Breast epithelium (tissue), 3 donors: ENCODE data around the gene YPEL2.

Source experiments
- POLR2A ChIP-seq: fragments of 450-650 bp; IDR thresholded peaks from one replicate; pipeline ENCODE4 v1.6.1; 2016; ENCODE audit warnings: antibody characterized with exemption, mild to moderate bottlenecking, moderate library complexity
- POLR2AphosphoS5 ChIP-seq, 3 donors: sonication (generic); formaldehyde crosslinking; IDR thresholded peaks; one replicate each; pipeline ENCODE4 v1.6.1; 2017; ENCODE audit warnings: antibody characterized with exemption in 3 of 3
- TF ChIP-seq, protein P1 (sequence below), 3 donors: fragments of 450-650 bp; IDR thresholded peaks; one replicate each; pipeline ENCODE4 v1.5.1; 2016 to 2017; ENCODE audit warnings: antibody characterized with exemption in 3 of 3, mild to moderate bottlenecking in 3 of 3, moderate library complexity in 3 of 3

DNA sequence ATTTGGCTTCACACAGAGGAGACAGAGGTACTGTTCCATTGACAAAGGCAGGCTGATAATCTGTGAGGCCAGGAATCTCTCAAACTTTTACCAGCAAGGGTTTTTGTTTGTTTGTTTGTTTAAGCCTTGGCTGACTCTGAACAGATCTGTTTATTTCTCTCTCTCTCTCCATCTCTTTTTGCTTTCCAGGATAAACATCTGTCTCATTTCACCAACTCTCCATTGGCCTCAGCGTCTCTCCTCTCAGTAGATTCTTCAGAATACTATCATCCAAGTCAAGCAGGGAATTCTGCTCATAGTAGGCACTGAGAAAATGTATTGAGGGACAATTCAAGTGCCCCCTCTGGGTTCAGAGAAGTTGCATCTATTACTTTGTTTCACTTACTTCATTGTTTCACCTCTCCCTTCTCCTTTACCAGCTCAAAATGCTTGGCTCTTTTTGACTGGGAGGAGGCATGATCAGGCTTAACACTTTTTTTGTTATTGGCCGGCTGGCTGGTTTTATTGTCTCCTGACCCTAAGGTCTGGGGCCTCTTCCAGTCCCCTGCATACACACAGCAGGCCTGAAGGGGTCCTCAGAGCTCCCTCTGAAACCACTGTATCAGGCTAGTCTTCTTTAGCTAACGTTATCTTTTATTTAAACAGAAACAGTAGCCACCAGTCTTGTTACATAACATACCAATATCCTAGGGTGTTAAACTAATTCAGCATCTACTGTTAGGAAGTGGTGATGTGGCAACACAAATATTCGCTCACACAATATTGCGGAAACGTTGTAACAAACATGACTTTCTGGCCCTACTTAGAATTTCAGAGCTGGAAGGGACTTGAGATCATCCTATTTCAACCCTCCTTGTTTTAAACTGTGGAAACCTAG, 2.0 kb upstream of the YPEL2 start:
- TF ChIP-seq, protein P1, sequence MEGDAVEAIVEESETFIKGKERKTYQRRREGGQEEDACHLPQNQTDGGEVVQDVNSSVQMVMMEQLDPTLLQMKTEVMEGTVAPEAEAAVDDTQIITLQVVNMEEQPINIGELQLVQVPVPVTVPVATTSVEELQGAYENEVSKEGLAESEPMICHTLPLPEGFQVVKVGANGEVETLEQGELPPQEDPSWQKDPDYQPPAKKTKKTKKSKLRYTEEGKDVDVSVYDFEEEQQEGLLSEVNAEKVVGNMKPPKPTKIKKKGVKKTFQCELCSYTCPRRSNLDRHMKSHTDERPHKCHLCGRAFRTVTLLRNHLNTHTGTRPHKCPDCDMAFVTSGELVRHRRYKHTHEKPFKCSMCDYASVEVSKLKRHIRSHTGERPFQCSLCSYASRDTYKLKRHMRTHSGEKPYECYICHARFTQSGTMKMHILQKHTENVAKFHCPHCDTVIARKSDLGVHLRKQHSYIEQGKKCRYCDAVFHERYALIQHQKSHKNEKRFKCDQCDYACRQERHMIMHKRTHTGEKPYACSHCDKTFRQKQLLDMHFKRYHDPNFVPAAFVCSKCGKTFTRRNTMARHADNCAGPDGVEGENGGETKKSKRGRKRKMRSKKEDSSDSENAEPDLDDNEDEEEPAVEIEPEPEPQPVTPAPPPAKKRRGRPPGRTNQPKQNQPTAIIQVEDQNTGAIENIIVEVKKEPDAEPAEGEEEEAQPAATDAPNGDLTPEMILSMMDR (IDR thresholded peaks at IDR 0.05), result peak; percentile 34 to 75 (median 65)
- TF ChIP-seq POLR2AphosphoS5 (IDR thresholded peaks at IDR 0.05) (peak in 1 of 3 donors; percentile 56), POLR2A (no peak)
